HG02571 (cell line): Measurements from ENCODE around the gene FBXL19.

Experiments used
- ATAC-seq: cut with Tn5 transposase; IDR thresholded peaks from one replicate; pipeline ENCODE4 v1.9.1; 2021; ENCODE audit warnings: mild to moderate bottlenecking, moderate library complexity; ENCODE audit not compliant: unreplicated experiment

Gene FBXL19

GRCh38 chr16:30894540-30895368 lies 28.6 kb upstream of the FBXL19 start:
- no peak for ATAC-seq

- no peak for ATAC-seq
These were observed 27.6 kb upstream of the FBXL19 start for GRCh38 chr16:30895627-30896260.

- ATAC-seq, result no peak
These were observed 27.0 kb upstream of the FBXL19 start, which contains the start of gene CTF1 for GRCh38 chr16:30896261-30896888. CTF1 (plus strand) TSS chr16:30896614; CDS start chr16:30896644, 30 bp downstream.

- ATAC-seq, result no peak
These were observed 26.3 kb upstream of the FBXL19 start for GRCh38 chr16:30896889-30897733.

- ATAC-seq, result no peak
These were observed 23.6 kb upstream of the FBXL19 start for GRCh38 chr16:30899794-30900193.

- no peak for ATAC-seq
These were observed 22.8 kb upstream of the FBXL19 start for GRCh38 chr16:30900588-30900987.

GRCh38 chr16:30901201-30902028 lies 22.0 kb upstream of the FBXL19 start:
- no peak for ATAC-seq

- ATAC-seq, result peak; percentile 56
These were observed 21.1 kb upstream of the FBXL19 start for GRCh38 chr16:30902029-30902972.

GRCh38 chr16:30903002-30903401 lies 20.4 kb upstream of the FBXL19 start:
- ATAC-seq, result no peak

GRCh38 chr16:30903596-30903995 lies 19.8 kb upstream of the FBXL19 start:
- no peak for ATAC-seq

GRCh38 chr16:30904114-30904780 lies 19.1 kb upstream of the FBXL19 start:
- no peak for ATAC-seq

GRCh38 chr16:30907064-30907463 lies 16.3 kb upstream of the FBXL19 start:
- ATAC-seq, result no peak

GRCh38 chr16:30910427-30911029 lies 12.8 kb upstream of the FBXL19 start:
- ATAC-seq, result no peak

GRCh38 chr16:30912794-30913412 lies 10.5 kb upstream of the FBXL19 start:
- no peak for ATAC-seq

- no peak for ATAC-seq
These were observed 8.5 kb upstream of the FBXL19 start for GRCh38 chr16:30914830-30915229.

GRCh38 chr16:30918614-30919013 lies 4.8 kb upstream of the FBXL19 start:
- no peak for ATAC-seq

- no peak for ATAC-seq
These were observed 2.5 kb upstream of the FBXL19 start for GRCh38 chr16:30920891-30921290.

- ATAC-seq, result no peak
These were observed 2.0 kb upstream of the FBXL19 start for GRCh38 chr16:30921459-30921747.
